CD4-positive, alpha-beta T cell (primary cell): ENCODE results near the gene BACH1. TPM values are rescaled to one million over a fixed set of nuclear protein-coding genes. Genes with fewer than 3 reads are reported as not detected.

Experiments used
- ATAC-seq: fragments of 200-7000 bp; cut with Tn5 transposase; one replicate; pipeline ENCODE4 v1.10.0; 2022; ENCODE audit warnings: mild to moderate bottlenecking; ENCODE audit not compliant: poor library complexity
- CTCF ChIA-PET: fragments of 350-600 bp; sonication (Branson Sonifier 250); formaldehyde crosslinking; loops from one replicate; lab custom pipeline; 2021; ENCODE audit warnings: antibody characterized with exemption, inconsistent platforms; lab: Charles Lee
- POLR2A ChIA-PET: fragments of 350-600 bp; sonication (Branson Sonifier 250); formaldehyde crosslinking; loops from one replicate; lab custom pipeline; 2021; ENCODE audit warnings: antibody characterized with exemption, inconsistent platforms; lab: Charles Lee
- DNase-seq, 14 experiments: peaks; one replicate each; pipeline ENCODE4 v3.0.0-alpha.2; 2013 to 2020; ENCODE audit warnings: mixed read lengths in 2 of 14
- H3K27ac ChIP-seq, 2 donors: one replicate each; pipeline versions ENCODE4 v1.5.1 to v1.7.0; 2013; ENCODE audit warnings: low read length in 2 of 2, low read depth in 1 of 2, mild to moderate bottlenecking in 1 of 2
- H3K27me3 ChIP-seq, 2 experiments: 1 replicate in 1 of 2; 2 replicates in 1 of 2; pipeline versions ENCODE4 v1.6.1 to v1.7.0; 2013; ENCODE audit warnings: low read length in 2 of 2, control low read depth in 1 of 2, mild to moderate bottlenecking in 1 of 2, moderate library complexity in 1 of 2; ENCODE audit not compliant: insufficient read depth in 2 of 2, control insufficient read depth in 1 of 2
- H3K36me3 ChIP-seq: one replicate; pipeline ENCODE4 v1.6.1; 2013; ENCODE audit warnings: low read length, control low read depth; ENCODE audit not compliant: insufficient read depth
- H3K4me1 ChIP-seq: one replicate; pipeline ENCODE4 v1.6.1; 2013; ENCODE audit warnings: low read length, control low read depth; ENCODE audit not compliant: insufficient read depth
- H3K4me3 ChIP-seq: one replicate; pipeline ENCODE4 v1.5.1; 2013; ENCODE audit warnings: mild to moderate bottlenecking, low read length, moderate library complexity
- H3K9me3 ChIP-seq, 2 experiments: 1 replicate in 1 of 2; 2 replicates in 1 of 2; pipeline versions ENCODE4 v1.6.1 to v1.7.0; 2013; ENCODE audit warnings: low read length in 2 of 2, mild to moderate bottlenecking in 2 of 2, control low read depth in 1 of 2, moderate library complexity in 1 of 2; ENCODE audit not compliant: control insufficient read depth in 1 of 2, insufficient read depth in 1 of 2
- H3K27ac Mint-ChIP-seq: one replicate; pipeline ENCODE4 v1.8.0; 2020; ENCODE audit warnings: mixed read lengths
- H3K27me3 Mint-ChIP-seq: one replicate; pipeline ENCODE4 v1.8.0; 2021; ENCODE audit warnings: mixed read lengths
- H3K36me3 Mint-ChIP-seq: one replicate; pipeline ENCODE4 v1.8.0; 2021; ENCODE audit warnings: low read depth, mixed read lengths
- H3K4me1 Mint-ChIP-seq: one replicate; pipeline ENCODE4 v1.8.0; 2021; ENCODE audit warnings: low read depth, mixed read lengths
- H3K4me3 Mint-ChIP-seq: one replicate; pipeline ENCODE4 v1.8.0; 2020; ENCODE audit warnings: mild to moderate bottlenecking, mixed read lengths
- H3K9me3 Mint-ChIP-seq: one replicate; pipeline ENCODE4 v1.8.0; 2020; ENCODE audit warnings: mixed read lengths
- CTCF ChIP-seq: fragments of 200-600 bp; IDR thresholded peaks from one replicate; pipeline ENCODE4 v1.8.0; 2022; ENCODE audit warnings: antibody characterized with exemption, mild to moderate bottlenecking
- intact Hi-C, 2 experiments: fragments of 100-400 bp; cut with DNase I in 1 of 2; cut with micrococcal nuclease in 1 of 2; formaldehyde crosslinking; loops; one replicate each; pipeline versions ENCODE4 v1.15.1 to v1.9.0; 2023 to 2025; cut with DNase I, micrococcal nuclease
- total RNA-seq, 174 experiments: library from RNA in 2 of 174; stranded (reverse) in 2 of 174; gene quantifications; one replicate each; pipeline ENCODE4 v1.2.3 and lab custom pipeline; 2021 to 2026

The BACH1 gene
- total RNA-seq, 2 experiments from 2014 or later = 64.4 to 65.9 TPM

DNA sequence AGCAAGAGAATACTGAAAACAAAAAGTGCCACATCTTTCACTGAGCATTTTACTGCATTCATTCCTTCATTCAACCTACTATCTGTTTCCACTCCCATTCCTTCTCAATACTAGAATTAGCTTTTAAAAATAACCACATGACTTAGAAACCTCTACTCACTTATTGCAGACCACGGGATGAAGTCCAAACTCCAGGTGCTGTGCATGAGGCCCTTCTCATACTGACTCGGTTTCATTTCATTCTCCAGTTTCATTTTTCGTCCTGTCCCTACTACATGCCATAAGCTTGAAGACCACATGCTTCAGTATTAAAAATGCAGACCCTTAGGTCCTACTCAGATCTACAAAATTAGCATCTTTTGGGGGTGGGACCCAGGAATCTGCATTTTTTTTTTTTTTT, 2.3 kb upstream of the BACH1 start:
- ChIA-PET CTCF (interaction anchor here (0.7 kb wide), 2 partner anchors 21 to 52 kb away, joined by 3 read pairs; no protein-coding TSS in a partner anchor), POLR2A (interaction anchor here (1.3 to 4.4 kb wide), 2 partner anchors 153 to 294 kb away, joined by 3 to 24 read pairs; no protein-coding TSS in a partner anchor)
- Histone ChIP-seq H3K36me3 (no peaks in the 10 kb centered on the region), H3K9me3 (peaks cover 0 to 6% of the 10 kb centered on the region in 2 experiments), H3K4me3 (no peak overlapping the region), H3K4me1 (peaks cover 44% of the 10 kb centered on the region), H3K27me3 (no peaks in the 10 kb centered on the region), H3K27ac (no peak overlapping the region)
- no peaks in the 10 kb centered on the region for H3K27me3 Mint-ChIP-seq
- H3K4me1 Mint-ChIP-seq = peaks cover 64% of the 10 kb centered on the region
- no peak overlapping the region for H3K27ac Mint-ChIP-seq
- no peak for TF ChIP-seq CTCF
- no peak for DNase-seq
- H3K36me3 Mint-ChIP-seq = peaks cover 17% of the 10 kb centered on the region
- H3K4me3 Mint-ChIP-seq = peak overlapping the region; percentile 53
- intact Hi-C loops = loop anchor here (5.0 to 10.0 kb wide), 4 partner anchors 99 to 409 kb away; partner anchors contain the start of gene LTN1 (in 1 of the 2)
- H3K9me3 Mint-ChIP-seq = no peaks in the 10 kb centered on the region
- ATAC-seq = no peak

DNA sequence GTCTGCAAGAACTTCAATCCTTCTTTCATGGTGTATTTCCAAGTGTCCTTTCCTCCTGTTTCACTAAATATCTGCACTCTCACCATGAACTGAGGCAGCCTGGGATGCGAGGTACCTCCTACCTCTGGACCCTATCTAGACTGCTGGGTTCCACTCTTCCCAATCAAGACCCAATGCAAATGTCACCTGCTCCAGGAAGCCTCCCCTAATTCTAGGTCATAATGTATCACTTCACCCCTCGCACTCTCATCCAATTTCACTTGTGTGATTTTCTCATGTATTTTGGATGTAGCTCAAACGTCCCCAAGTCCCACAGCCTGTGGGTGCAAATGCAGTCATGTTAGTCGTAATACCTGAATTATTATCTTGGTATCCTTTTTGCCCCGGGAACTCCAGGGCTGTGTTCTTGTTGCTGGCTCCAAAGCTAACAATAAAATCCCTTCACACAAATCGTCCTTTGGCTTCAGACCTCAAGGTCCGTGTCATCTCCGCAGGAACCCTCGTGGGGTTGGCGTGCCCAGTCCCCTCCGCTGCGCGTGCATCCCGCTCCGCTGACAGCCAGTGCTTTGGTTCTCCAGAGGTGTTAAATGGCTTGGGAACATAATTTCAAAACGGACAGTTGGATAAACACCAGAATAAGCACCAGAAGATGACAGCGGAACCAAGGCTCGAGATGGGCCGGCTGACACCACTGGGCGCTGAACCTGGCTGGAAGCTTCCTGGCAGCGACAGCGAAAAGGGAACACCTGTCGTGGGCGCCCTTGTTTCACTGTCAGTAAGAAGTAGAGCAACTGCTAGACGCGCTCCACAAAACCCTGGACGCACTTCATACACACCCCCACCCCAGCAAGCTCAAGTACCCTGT, 1.0 kb upstream of the BACH1 start:
- H3K27me3 ChIP-seq = no peaks in the 10 kb centered on the region
- H3K4me3 Mint-ChIP-seq = peak overlapping the region; percentile 80
- H3K9me3 Mint-ChIP-seq = no peaks in the 10 kb centered on the region
- H3K27ac Mint-ChIP-seq = peak overlapping the region; percentile 57
- peak in 1 of 14 experiments; percentile 2 for DNase-seq
- TF ChIP-seq CTCF = no peak
- intact Hi-C loops = loop anchor here (2.0 to 10.0 kb wide), 8 partner anchors 100 to 410 kb away; partner anchors contain the start of genes LTN1 (in 2 of the 2) and CCT8 (in 1 of the 2)
- CTCF ChIA-PET = interaction anchor here (1.9 kb wide), 1 partner anchor 218 kb away, joined by 5 read pairs; no protein-coding TSS in a partner anchor
- H3K4me1 ChIP-seq = peaks cover 46% of the 10 kb centered on the region
- H3K27me3 Mint-ChIP-seq = no peaks in the 10 kb centered on the region
- POLR2A ChIA-PET = interaction anchor here (0.7 to 4.4 kb wide), 5 partner anchors 152 to 273 kb away, joined by 3 to 24 read pairs (median 13); partner anchors contain the start of genes CCT8 and USP16
- H3K9me3 ChIP-seq = peaks cover 0 to 6% of the 10 kb centered on the region in 2 experiments
- H3K4me3 ChIP-seq = peak overlapping the region; percentile 85
- no peak overlapping the region for H3K27ac ChIP-seq
- ATAC-seq = no peak
- H3K36me3 ChIP-seq = no peaks in the 10 kb centered on the region
- H3K4me1 Mint-ChIP-seq = peaks cover 77% of the 10 kb centered on the region
- peaks cover 17% of the 10 kb centered on the region for H3K36me3 Mint-ChIP-seq

DNA sequence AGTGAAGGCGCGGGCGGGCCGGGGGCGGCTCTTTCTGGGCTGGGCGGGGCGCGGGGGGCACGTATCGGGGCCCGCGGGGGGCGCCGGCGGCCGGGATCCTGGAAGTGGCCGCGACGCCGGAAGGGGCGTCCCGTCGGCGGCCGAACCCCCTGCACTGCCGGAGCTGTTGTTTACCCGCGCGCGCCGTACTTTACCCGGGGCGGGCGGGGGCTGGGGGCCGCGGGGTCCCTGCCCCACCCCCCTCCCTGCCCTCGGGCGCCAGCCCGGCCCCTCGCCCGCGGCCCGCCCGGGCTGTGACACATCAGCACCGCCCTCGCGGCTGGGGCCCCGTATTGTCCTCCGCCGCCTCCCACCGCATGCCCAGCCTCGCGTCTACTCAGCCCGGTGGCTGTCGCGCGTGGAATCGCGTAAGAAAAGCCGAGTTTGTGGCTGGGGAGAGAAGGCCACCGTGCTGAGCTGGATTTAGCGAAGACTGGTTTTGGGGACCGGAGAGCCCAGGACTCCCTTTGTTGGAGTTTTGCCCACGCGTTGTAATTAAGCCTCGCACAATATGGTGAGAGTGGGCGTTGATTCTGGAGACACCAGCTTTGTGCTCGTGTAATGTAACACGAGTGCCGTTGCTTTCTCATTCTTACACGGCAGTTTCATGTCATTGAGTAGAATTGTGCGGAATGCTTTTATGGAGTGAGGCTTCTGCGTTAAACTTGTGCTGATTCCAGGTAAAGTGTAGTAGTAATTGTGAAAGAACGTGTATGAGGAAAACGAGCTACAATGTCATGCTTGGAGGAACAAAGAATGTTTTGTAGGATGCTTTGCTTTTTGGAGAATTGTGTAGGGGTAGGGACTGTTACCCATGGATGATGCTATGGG, 559 bp downstream of the BACH1 start:
- H3K9me3 ChIP-seq = peaks cover 0 to 6% of the 10 kb centered on the region in 2 experiments
- H3K4me3 ChIP-seq = peak overlapping the region; percentile 85
- no peaks in the 10 kb centered on the region for H3K27me3 Mint-ChIP-seq
- DNase-seq (peak; percentile 39 to 87 (median 59)), ATAC-seq (peak; percentile 63)
- peaks cover 17% of the 10 kb centered on the region for H3K36me3 Mint-ChIP-seq
- H3K27ac ChIP-seq = peak overlapping the region; percentile 60 to 69
- peak overlapping the region; percentile 92 for H3K4me3 Mint-ChIP-seq
- H3K27me3 ChIP-seq = no peaks in the 10 kb centered on the region
- H3K4me1 ChIP-seq = peaks cover 42% of the 10 kb centered on the region
- no peaks in the 10 kb centered on the region for H3K36me3 ChIP-seq
- TF ChIP-seq CTCF = no peak
- intact Hi-C loops = loop anchor here (2.0 to 10.0 kb wide), 8 partner anchors 102 to 412 kb away; partner anchors contain the start of genes LTN1 (in 2 of the 2) and CCT8 (in 1 of the 2)
- H3K9me3 Mint-ChIP-seq = no peaks in the 10 kb centered on the region
- ChIA-PET POLR2A (interaction anchor here (0.7 to 4.4 kb wide), 16 partner anchors 10 to 297 kb away, joined by 3 to 24 read pairs (median 4); partner anchors contain the start of genes CCT8 and USP16), CTCF (interaction anchor here (0.9 to 2.0 kb wide), 6 partner anchors 17 to 226 kb away, joined by 3 to 7 read pairs (median 4); partner anchors contain the start of gene CCT8)
- peaks cover 78% of the 10 kb centered on the region for H3K4me1 Mint-ChIP-seq
- H3K27ac Mint-ChIP-seq = peak overlapping the region; percentile 86
